Small intestine (tissue), 7 donors: ENCODE results near the gene NPVF. TPM values are rescaled to one million over a fixed set of nuclear protein-coding genes. Genes with fewer than 3 reads are reported as not detected.

ENCODE experiments used
- DNase-seq, 2 donors: peaks; one replicate each; pipeline versions ENCODE4 v3.0.0 to v3.0.0-alpha.2; 2013
- FAIRE-seq: peaks from 2 replicates; lab custom pipeline; 2012; peaks lifted over from hg19 to GRCh38; lab: Jason Lieb, UNC
- H3K27ac ChIP-seq, 3 donors: one replicate each; pipeline ENCODE4 v1.5.1; 2013; ENCODE audit warnings: low read length in 2 of 3, mild to moderate bottlenecking in 2 of 3, control low read depth in 1 of 3, inconsistent platforms in 1 of 3, low read depth in 1 of 3, moderate library complexity in 1 of 3
- H3K27me3 ChIP-seq, 3 donors: one replicate each; pipeline ENCODE4 v1.6.1; 2013; ENCODE audit warnings: low read length in 3 of 3, inconsistent platforms in 1 of 3; ENCODE audit not compliant: control insufficient read depth in 3 of 3, insufficient read depth in 3 of 3
- H3K36me3 ChIP-seq, 3 donors: one replicate each; pipeline ENCODE4 v1.6.1; 2013; ENCODE audit warnings: low read length in 3 of 3, inconsistent platforms in 1 of 3, low read depth in 1 of 3, mild to moderate bottlenecking in 1 of 3, moderate library complexity in 1 of 3; ENCODE audit not compliant: control insufficient read depth in 3 of 3, insufficient read depth in 2 of 3
- H3K4me1 ChIP-seq, 3 donors: one replicate each; pipeline ENCODE4 v1.6.1; 2013; ENCODE audit warnings: low read length in 2 of 3, inconsistent platforms in 1 of 3, low read depth in 1 of 3, mild to moderate bottlenecking in 1 of 3, moderate library complexity in 1 of 3; ENCODE audit not compliant: control insufficient read depth in 3 of 3, insufficient read depth in 2 of 3
- H3K4me3 ChIP-seq, 3 donors: one replicate each; pipeline ENCODE4 v1.5.1; 2013; ENCODE audit warnings: low read length in 3 of 3, control low read depth in 1 of 3, inconsistent platforms in 1 of 3, low read depth in 1 of 3, mild to moderate bottlenecking in 1 of 3, moderate library complexity in 1 of 3
- H3K9me3 ChIP-seq, 2 donors: one replicate each; pipeline ENCODE4 v1.6.1; 2013; ENCODE audit warnings: low read depth in 1 of 2, low read length in 1 of 2; ENCODE audit not compliant: control insufficient read depth in 2 of 2, insufficient read depth in 1 of 2
- WGBS, 3 donors: extraction: QIAGEN DNeasy Blood & Tissue Kit; methylation state at CpG; one replicate each; pipeline ENCODE4 v1.1.7; 2013; 5-methylcytosine and 5-hydroxymethylcytosine counted together
- polyA plus RNA-seq, 4 donors: library from polyadenylated mRNA; stranded (reverse) in 3 of 4; unstranded in 1 of 4; fragments of 200-250 nt in 3 of 4; fragments of 120-200 nt in 1 of 4; gene quantifications; one replicate each; pipeline versions ENCODE4 v1.2.1 to v1.2.3, GENCODE V29; 2013
- donor health status: healthy with polysubstance abuse.
- donor health status: control.
- donor health status: control.
- donor health status: Bipolar disorder and iron deficiency.
- donor health status: healthy.

The NPVF gene
- polyA plus RNA-seq, 4 donors = not detected

GRCh38 chr7:25255611-25256332 is 27.5 kb upstream of the NPVF start:
- 26 to 69% (median 37%) methylated on average over 7 of the region's 7 CpGs for WGBS, 3 donors
- DNase-seq = peak; percentile 44 to 51

GRCh38 chr7:25254604-25255003 is 26.3 kb upstream of the NPVF start:
- 90 to 92% (median 91%) methylated on average over 3 of the region's 3 CpGs for WGBS, 3 donors
- no peaks in the 10 kb centered on the region for H3K36me3 ChIP-seq

More at GRCh38 chr7:25255611-25256332, 27.5 kb upstream of the NPVF start:
- Histone ChIP-seq H3K4me3 (no peak overlapping the region), H3K36me3 (no peaks in the 10 kb centered on the region), H3K27ac (no peak overlapping the region), H3K27me3 (no peaks in the 10 kb centered on the region), H3K9me3 (no peaks in the 10 kb centered on the region), H3K4me1 (peaks cover 0 to 12% (median 0%) of the 10 kb centered on the region in 3 donors)
- no peak for FAIRE-seq

GRCh38 chr7:25253714-25254113 is 25.4 kb upstream of the NPVF start:
- Histone ChIP-seq H3K36me3 (no peaks in the 10 kb centered on the region), H3K4me3 (no peak overlapping the region), H3K27ac (no peak overlapping the region), H3K9me3 (peaks cover 0 to 2% of the 10 kb centered on the region in 2 donors), H3K27me3 (no peaks in the 10 kb centered on the region), H3K4me1 (peaks cover 0 to 7% (median 0%) of the 10 kb centered on the region in 3 donors)
- DNase-seq = no peak
- FAIRE-seq = no peak
- 44 to 63% (median 58%) methylated on average over 1 of the region's 1 CpG for WGBS, 3 donors

More at GRCh38 chr7:25254604-25255003, 26.3 kb upstream of the NPVF start:
- Histone ChIP-seq H3K4me1 (peaks cover 0 to 9% (median 0%) of the 10 kb centered on the region in 3 donors), H3K27me3 (no peaks in the 10 kb centered on the region), H3K27ac (no peak overlapping the region), H3K4me3 (no peak overlapping the region), H3K9me3 (no peaks in the 10 kb centered on the region)
- DNase-seq (no peak), FAIRE-seq (no peak)

- H3K4me3 ChIP-seq = no peak overlapping the region
- FAIRE-seq (no peak), DNase-seq (no peak)
- H3K27me3 ChIP-seq = no peaks in the 10 kb centered on the region
- H3K27ac ChIP-seq = no peak overlapping the region
- no peaks in the 10 kb centered on the region for H3K36me3 ChIP-seq
- WGBS, 3 donors = 85 to 90% (median 90%) methylated on average over 3 of the region's 3 CpGs
- peaks cover 0 to 5% of the 10 kb centered on the region in 2 donors for H3K9me3 ChIP-seq
- H3K4me1 ChIP-seq = no peaks in the 10 kb centered on the region
Observed at GRCh38 chr7:25250386-25250785, 22.1 kb upstream of the NPVF start.

- no peaks in the 10 kb centered on the region for H3K4me1 ChIP-seq
- H3K27ac ChIP-seq = no peak overlapping the region
- FAIRE-seq (no peak), DNase-seq (no peak)
- peaks cover 0 to 5% of the 10 kb centered on the region in 2 donors for H3K9me3 ChIP-seq
- no peaks in the 10 kb centered on the region for H3K27me3 ChIP-seq
- no peaks in the 10 kb centered on the region for H3K36me3 ChIP-seq
- 80 to 93% (median 92%) methylated on average over 3 of the region's 3 CpGs for WGBS, 3 donors
- no peak overlapping the region for H3K4me3 ChIP-seq
Observed at GRCh38 chr7:25249772-25250171, 21.5 kb upstream of the NPVF start.

GRCh38 chr7:25246306-25246705 is 18.0 kb upstream of the NPVF start:
- FAIRE-seq (no peak), DNase-seq (no peak)
- no peaks in the 10 kb centered on the region for H3K4me1 ChIP-seq
- 92 to 95% (median 93%) methylated on average over 1 of the region's 1 CpG for WGBS, 3 donors
- H3K36me3 ChIP-seq = no peaks in the 10 kb centered on the region
- no peaks in the 10 kb centered on the region for H3K27me3 ChIP-seq
- no peak overlapping the region for H3K27ac ChIP-seq
- no peak overlapping the region for H3K4me3 ChIP-seq
- peaks cover 0 to 5% of the 10 kb centered on the region in 2 donors for H3K9me3 ChIP-seq

GRCh38 chr7:25244254-25245033 is 16.2 kb upstream of the NPVF start:
- no peak overlapping the region for H3K4me3 ChIP-seq
- H3K9me3 ChIP-seq = peaks cover 0 to 5% of the 10 kb centered on the region in 2 donors
- WGBS, 3 donors = 39 to 50% (median 48%) methylated on average over 3 of the region's 3 CpGs
- H3K4me1 ChIP-seq = no peaks in the 10 kb centered on the region
- H3K27me3 ChIP-seq = no peaks in the 10 kb centered on the region
- FAIRE-seq (no peak), DNase-seq (no peak)
- no peak overlapping the region for H3K27ac ChIP-seq
- H3K36me3 ChIP-seq = no peaks in the 10 kb centered on the region

- DNase-seq = no peak
- H3K27ac ChIP-seq = no peak overlapping the region
- H3K4me3 ChIP-seq = no peak overlapping the region
- 92 to 100% (median 93%) methylated on average over 1 of the region's 1 CpG for WGBS, 3 donors
- H3K4me1 ChIP-seq = no peaks in the 10 kb centered on the region
- no peaks in the 10 kb centered on the region for H3K27me3 ChIP-seq
- no peaks in the 10 kb centered on the region for H3K9me3 ChIP-seq
- no peak for FAIRE-seq
- H3K36me3 ChIP-seq = no peaks in the 10 kb centered on the region
Observed at GRCh38 chr7:25242678-25243077, 14.4 kb upstream of the NPVF start.
